Measurements from ENCODE around the gene MMP11. TPM values are rescaled to one million over a fixed set of nuclear protein-coding genes. Genes with fewer than 3 reads are reported as not detected.

MMP11 gene
- total RNA-seq, 1 donor from 2014 or later: 14.8 TPM

GRCh38 chr22:23803001-23803819 lies 30.6 kb downstream of the MMP11 start:
- no peak for DNase-seq

- DNase-seq: no peak
These were observed 32.2 kb downstream of the MMP11 start for GRCh38 chr22:23804781-23805291.

DNA sequence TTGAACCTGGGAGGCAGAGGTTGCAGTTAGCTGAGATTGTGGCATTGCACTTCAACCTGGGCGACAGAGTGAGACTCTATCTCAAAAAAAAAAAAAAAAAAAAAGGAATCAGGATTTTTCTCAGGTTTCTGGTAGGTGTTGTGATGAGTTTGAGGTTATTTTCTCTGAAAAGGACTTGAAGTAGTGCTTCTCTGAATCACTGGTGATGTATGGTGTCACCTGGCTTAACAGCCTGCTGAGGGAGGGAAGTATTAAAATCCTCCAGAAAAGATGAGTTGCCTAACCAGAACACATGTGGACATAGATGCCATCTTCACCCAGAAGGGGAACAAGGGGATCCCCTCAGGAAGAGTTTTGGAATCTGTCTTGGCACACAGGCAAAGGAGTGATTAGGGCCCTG lies 34.2 kb downstream of the MMP11 start:
- DNase-seq: no peak

- no peak for DNase-seq
These were observed 39.7 kb downstream of the MMP11 start for GRCh38 chr22:23812378-23812777.

DNA sequence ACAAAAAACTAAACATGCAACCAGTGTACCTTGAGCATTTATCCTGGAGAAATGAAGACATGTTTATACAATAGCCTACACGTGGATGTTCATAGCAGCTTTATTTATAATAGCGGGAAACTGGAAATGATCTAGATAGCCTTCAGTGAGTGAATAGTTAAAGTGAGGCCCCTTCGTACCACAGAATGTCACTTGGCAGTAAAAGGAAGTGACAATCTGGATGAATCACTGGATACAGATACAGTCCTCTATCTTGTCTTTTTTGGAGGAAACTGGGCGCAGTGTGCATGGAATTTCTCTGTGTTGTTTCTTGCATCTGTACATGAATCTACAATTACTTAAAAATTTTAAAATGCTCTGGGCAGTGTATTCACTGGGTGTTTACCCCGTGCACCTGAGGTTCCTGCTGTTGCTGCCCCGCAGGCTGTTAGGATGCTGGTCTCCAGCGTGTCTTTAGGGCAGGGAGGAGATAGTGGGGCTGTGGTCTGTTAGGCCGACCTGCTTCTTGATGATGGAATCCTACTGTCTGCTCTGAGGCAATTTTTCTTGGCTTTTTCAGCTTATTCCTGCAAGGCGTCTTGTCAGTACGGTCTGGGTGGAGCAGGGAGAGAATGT lies 43.0 kb downstream of the MMP11 start:
- DNase-seq: no peak

DNA sequence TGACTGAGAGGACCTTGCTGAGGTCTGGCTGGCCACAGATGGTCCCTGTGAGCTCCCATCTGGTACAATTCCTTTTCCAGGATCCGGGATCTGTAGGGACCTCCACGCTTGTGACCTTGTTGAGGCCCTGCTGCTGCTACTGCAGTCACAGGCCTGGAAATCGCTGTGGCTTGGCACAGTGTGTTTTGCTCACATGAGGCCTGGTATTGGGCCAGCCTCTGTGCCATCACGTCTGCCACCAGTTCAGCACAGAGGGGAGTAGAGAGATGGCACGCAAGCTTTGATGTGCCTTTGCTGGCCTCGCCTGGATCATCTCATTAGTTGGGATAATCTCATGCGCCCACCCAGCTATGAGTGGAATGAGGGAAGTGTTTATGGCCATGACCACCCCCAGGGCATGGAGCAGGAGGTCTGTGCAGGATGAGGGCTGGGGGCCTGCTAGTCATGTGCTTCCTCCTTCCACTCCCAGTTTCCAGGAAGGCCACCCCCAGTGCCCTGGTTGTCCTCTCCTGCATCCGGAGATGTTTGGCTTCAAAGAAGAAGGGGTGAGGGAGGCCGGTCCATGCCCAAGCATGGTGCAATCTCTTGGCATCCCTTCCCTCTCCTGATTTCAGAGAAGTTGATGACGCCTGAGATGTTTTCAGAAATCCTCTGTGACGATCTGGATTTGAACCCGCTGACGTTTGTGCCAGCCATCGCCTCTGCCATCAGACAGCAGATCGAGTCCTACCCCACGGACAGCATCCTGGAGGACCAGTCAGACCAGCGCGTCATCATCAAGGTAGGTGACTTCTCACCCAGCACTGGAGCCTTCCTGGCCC lies 43.7 kb downstream of the MMP11 start:
- no peak for DNase-seq

DNA sequence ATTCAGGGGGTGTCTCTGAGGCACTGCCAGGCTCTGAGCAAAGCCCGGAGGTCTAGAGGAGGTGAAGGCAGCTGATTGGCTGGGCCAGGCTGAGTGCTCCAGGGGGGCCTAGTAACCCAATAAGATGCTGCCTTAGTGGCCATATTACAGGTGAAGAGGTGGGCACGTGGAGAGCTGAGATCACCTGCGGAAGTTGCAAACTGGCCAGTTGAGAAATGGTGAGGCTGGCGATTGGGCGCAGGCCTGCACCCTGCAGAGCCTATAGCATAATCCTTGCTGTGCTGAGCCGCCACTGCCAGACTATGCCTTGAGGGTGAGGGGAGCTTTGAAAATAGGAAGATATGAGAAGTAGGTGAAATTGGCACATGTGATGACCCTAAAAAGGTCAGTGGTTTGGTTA lies 44.5 kb downstream of the MMP11 start:
- no peak for DNase-seq

DNA sequence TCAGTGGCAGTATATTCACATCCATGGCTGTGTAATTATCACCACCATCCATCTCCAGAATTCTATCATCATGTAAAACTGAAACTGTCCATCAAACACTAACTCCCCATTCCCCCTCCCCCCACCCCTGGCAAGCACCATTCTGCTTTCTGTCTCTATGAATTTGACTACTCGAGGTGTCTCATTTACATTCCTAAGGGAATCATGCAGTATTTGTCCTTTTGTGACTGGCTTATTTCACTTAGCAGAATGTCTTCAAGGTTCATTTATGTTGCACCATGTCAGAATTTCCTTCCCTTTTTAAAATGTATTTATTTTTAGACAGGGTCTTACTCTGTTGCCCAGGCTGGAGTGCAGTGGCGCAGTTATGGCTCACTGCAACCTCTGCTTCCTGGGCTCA lies 45.9 kb downstream of the MMP11 start:
- no peak for DNase-seq

DNA sequence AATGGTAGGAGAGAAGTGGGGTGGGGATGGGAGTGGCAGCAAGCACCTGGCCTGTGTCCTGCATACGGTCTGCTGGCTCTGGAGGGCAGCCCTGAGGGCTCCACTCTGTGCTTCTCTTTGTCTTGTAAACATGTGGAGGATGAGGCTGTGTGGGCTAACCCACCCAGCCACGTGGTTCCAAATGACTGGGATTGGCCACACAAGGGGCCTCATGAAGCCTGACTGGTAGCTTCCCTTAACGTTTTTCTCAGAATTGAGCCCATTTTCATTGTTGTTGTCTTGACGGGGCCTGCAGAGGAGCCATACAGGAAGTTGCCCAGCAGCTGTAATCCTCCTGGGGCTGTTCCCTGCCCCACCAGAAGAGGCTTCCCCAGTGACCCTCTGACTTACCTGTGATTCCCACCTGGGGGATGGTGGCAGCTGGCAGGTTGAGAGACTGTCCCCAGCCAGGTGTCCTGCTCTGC lies 48.1 kb downstream of the MMP11 start:
- DNase-seq: no peak

- no peak for DNase-seq
These were observed 49.5 kb downstream of the MMP11 start for GRCh38 chr22:23822101-23822671.

DNA sequence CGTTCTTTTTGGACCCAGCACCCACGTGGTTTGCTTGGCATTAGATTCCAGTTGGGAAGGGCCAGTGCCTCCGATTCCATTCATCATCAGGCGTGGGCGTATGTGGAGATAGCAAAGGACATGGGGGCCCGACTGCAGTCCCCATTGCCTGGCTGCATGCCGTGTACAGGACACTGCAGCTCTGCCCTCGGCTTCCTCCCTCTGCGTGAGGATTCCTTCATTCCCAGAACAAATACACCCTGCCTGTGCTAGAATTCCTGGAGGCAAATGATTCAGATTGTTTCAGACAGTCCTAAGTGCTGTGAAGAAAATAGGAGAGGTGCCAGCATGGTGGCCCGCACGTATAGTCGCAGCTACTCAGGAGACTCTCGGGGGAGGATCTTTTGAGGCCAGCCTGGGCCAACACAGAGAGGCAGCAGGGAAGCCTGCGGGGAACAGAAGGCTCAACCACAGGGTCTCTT lies 50.7 kb downstream of the MMP11 start:
- DNase-seq: no peak

DNA sequence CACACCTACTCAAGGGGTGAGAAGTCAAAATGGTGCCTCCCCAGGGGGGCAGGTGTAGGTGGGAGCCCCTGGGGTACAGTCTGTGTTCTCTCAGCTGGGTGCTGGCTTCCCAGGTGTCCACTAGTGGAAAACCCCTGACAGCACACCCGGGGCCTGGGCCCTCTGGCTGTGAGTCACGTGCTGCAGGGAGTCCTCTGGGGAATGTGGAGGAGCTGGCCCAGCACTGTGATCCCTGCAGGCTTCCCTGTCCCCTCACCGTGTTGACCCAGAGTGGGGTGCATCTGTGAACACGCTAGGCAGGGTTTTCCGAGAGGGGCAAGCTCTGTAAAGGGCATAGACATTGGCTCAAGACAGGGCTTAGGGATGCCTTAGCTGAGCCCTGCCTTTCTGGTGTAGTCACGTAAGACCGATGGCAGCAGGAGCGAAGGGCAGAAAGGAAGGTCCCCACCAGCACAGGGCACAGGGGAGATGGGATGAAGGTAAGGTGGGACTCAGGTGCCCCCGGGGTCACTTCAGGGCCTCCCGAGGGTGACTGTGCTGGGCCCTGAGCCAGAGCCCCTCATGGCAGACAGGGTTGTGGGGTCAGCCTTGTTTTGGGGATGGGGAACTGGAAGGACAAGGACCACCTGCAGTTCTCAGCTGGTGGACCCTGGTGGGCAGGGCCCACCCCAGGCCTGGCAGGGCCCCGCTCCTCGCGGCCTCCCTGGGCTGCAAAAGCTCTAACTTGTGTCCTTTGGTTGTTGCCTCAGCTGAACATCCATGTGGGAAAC lies 52.0 kb downstream of the MMP11 start:
- DNase-seq: no peak

DNA sequence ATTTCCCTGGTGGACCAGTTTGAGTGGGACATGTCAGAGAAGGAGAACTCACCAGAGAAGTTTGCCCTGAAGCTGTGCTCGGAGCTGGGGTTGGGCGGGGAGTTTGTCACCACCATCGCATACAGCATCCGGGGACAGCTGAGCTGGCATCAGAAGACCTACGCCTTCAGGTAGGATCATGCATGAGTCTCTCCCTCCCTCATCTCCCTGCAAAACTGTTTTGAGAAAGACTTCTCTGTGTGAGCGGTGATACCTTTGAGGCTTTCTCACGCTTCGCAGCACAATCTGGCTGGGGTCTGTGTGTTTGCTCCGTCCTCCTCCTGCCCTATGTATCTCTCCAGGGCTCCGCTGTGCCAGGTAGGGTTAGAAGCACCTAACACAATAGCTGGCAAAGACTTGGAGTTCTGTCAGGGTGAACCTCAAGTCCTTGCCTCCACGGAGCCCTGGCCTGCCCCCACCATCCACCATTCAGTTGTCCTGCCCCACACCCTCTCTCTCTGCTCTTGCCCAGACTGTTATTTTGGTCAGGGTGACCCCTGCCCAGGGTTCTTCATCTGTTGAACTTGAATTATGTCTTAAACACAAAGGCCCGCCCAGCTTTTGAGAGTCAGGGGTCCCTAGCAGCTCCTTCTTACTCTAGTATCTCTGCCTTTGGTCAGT lies 52.7 kb downstream of the MMP11 start:
- DNase-seq: no peak

DNA sequence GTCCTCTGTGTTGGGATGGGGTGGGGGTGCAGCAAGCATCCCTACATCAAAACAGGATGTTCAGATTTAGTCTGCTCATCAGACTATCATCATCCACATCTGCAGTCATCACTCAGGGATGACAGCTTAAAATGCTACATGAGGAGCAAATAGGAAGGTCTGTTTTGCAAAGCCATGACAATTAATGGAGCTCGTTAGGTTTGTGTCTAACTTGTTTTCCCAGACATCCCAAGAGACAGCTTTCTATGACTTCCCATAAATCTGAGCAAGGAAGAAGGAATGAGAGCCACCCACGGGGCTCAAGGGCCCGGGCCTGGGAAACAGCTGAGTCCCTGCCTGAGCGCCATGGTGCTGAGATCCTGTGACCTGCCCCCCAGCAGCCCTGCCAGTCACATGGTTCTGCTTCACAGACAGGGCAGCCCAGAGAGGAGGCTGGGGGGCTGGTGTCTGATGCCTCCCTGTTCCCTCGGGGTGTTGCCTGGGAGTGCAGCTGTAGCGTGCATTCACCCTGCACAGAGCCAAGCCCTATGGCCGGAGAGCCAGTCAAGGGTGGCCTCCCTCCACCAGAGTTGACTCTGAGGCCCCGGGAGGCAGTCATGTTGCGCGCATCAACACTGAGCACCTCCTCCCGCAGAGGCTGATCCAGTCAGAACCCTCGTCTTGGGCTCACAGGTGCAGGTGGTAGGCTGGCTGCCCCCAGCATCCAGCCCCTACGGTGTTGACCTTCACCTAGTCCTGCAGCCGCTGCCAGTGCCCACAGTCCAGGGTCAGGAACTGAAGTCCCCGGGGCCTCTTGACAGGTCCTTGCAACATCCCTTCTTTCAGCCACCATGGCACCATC lies 54.1 kb downstream of the MMP11 start:
- no peak for DNase-seq

DNA sequence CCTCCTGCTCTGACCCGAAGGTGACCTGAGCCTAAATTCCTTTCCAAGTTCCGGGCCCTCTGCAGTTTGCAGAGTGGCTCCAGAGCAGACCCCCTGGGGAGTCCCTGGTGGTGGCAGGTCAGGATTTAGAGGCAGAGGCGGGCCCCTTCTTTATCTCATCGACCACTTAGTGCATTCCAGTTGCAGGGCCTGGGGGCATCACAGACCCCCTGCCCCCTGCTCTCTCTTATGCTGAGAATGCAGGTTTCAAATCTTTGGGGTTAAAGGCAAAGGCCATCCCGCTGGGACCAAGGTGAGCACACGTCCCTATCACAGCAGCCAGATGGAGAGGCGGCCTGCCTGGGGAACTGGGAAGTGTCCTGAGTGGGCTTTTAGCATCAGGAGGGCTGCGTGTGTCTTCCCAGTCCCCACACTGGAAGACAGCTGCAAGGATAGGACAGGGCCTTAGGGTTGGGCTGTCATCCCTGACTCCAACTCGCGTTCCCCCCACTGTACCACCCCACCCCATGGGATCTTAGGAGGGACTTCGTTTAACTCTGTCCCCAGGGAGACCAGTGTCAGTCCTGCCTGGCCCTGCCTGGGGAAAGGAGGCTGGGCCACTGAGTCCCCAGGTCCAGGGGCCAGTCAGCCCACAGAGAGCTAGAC lies 54.8 kb downstream of the MMP11 start:
- no peak for DNase-seq

DNA sequence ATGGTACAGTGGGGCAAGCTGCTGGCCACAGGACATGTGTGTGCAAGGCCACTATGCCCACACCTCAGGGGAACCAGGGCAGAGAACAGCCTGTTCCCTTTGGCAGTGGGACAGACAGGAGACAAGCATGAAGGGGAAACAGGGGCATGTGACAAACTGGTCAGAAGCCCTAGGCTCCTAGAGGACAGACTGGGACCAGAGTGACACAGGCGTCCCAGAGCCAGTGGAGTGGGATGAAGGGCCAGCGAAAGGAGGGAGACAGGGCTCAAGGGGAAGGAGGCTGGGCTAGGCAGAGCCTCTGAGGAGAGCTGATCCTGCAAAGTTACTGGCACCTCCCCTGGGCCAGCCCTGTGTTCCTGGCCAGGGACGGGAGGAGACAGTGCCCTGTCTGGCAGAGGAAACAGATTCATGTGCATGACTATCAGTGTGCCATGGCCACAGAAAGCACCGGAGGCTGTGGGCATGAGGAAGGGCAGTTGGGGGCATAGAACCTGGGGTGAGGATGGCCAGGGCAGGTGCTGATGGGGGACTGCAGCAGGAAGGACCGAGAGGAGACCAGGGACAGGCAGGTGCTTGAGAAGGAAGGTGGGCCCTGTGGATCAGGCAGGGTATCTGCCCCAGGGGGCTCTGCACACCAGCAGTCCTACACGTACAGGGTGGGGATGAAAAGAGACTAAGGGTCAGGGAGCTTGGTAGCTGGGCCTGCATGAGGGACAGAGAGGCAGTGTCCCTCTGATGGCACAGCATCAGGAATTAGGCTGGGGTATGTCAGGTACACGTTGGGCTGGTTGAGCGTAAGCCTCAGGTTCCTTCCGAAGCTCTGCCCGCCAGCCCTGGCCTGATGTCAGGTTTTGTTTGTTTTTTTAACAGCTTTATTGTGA lies 56.4 kb downstream of the MMP11 start:
- no peak for DNase-seq

DNA sequence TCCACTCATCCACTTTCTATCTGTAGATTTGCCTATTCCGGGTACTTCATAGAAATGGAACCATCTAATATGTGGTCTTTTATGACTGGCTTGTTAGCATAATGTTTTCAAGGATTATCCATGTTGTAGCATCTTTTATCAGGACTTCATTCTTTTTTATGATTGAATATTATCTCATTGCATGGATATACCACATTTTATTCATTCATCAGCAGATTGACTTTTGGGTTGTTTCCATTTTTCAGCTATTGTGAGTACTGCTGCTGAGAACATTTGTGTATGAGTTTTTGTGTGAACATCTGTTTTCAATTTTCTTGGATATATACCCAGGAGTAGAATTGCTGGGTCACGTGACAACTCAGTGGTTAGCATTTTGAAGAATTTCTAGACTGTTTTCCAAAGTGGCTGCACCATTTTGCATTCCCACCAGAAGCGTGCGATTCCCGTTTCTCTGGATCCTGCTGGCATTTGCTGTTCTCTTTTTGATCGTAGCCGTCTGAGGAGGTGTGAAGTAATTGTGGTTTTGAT lies 57.3 kb downstream of the MMP11 start:
- no peak for DNase-seq

DNA sequence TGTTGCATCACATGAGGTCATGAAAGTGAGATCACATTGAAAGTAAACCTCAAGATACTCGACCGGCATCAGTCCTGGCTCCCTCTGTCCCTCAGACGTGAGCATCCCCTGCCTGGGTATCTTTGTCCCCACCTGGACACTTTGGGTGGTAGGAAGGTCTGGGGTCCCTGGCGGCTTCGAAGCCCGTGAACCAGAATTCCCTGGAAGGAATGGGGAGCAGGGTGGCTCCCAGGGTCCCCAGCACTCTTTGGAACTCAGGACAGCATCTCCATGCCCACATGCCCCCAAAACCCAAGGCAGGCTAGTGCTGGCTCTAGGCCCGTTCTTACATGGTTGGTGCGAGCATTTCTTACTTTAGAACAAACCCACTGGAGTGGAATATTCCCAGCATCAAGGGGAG lies 58.6 kb downstream of the MMP11 start:
- DNase-seq: no peak
